Measurements from ENCODE around the gene LAGE3. TPM values are rescaled to one million over a fixed set of nuclear protein-coding genes. Genes with fewer than 3 reads are reported as not detected.

LAGE3 gene
- total RNA-seq, 1 donor from 2014 or later, result 27.7 TPM

DNA sequence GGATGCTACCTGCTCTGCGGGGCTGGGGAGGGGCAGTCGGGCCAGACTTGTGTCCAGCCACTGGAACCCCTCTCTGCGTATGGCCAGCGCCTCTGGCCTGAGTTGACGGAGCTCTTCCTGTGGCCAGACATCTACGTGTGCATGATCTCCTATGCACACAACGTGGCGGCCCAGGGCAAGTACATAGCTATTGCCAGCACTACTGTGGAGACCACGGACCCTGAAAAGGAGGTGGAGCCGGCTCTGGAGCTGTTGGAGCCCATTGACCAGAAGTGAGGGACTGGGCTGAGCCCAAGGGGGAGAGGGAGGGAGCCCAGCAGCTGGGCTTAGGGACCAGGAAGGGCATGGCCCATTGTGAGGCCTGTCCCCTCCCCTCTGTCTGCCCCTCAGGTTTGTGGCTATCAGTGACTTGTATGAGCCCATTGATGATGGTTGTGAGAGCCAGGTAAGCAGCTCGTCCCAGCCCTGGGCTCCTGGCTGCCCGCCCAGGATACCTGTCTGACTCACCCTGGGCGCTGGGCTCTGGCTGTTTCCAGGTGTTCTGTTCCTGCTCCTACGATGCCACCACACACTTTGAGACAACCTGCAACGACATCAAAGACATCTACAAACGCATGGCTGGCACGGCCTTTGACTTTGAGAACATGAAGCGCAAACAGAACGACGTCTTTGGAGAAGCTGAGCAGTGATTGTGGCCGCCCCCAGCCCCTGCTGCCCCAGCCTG lies 36.9 kb downstream of the LAGE3 start:
- TF ChIP-seq POLR2AphosphoS5 (IDR thresholded peaks at IDR 0.05; ENCODE audit: insufficient read depth in 1 of 2, low read depth in 1 of 2) (no peak), POLR2A (IDR thresholded peaks at IDR 0.05) (no peak)
- TF ChIP-seq, protein P1, sequence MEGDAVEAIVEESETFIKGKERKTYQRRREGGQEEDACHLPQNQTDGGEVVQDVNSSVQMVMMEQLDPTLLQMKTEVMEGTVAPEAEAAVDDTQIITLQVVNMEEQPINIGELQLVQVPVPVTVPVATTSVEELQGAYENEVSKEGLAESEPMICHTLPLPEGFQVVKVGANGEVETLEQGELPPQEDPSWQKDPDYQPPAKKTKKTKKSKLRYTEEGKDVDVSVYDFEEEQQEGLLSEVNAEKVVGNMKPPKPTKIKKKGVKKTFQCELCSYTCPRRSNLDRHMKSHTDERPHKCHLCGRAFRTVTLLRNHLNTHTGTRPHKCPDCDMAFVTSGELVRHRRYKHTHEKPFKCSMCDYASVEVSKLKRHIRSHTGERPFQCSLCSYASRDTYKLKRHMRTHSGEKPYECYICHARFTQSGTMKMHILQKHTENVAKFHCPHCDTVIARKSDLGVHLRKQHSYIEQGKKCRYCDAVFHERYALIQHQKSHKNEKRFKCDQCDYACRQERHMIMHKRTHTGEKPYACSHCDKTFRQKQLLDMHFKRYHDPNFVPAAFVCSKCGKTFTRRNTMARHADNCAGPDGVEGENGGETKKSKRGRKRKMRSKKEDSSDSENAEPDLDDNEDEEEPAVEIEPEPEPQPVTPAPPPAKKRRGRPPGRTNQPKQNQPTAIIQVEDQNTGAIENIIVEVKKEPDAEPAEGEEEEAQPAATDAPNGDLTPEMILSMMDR (IDR thresholded peaks at IDR 0.05), result no peak
- no peaks in the 10 kb centered on the region for H3K9me3 ChIP-seq
- no peak overlapping the region for H3K4me3 ChIP-seq
- H3K27me3 ChIP-seq, result no peaks in the 10 kb centered on the region
- peaks cover 0 to 12% of the 10 kb centered on the region in 2 donors for H3K36me3 ChIP-seq
- DNase-seq (ENCODE audit: extremely low spot score in 2 of 2), result no peak
- H3K27ac ChIP-seq, result no peak overlapping the region
- intact Hi-C loops (cut with DNase I), result no loop called here
- H3K4me1 ChIP-seq, result peaks cover 39% of the 10 kb centered on the region

DNA sequence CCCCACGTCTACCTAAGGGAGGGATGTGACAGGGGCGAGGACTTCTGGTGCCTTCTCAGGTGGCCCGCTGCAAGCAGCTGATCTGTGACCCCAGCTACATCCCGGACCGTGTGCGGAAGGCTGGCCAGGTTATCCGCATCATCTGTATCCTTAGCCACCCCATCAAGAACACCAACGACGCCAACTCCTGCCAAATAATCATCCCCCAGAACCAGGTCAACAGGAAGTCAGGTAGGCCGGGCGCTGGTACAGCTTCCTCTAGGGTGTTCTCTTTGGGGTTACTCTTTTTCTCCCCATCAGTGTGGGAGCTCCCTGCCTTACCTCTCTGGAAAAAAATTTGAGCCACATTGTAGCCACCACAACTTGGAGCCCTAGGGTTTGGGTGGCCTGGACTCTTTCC lies 37.5 kb downstream of the LAGE3 start:
- H3K4me1 ChIP-seq, result peaks cover 39% of the 10 kb centered on the region
- DNase-seq (ENCODE audit: extremely low spot score in 2 of 2), result no peak
- H3K27ac ChIP-seq, result no peak overlapping the region
- no peak overlapping the region for H3K4me3 ChIP-seq
- H3K9me3 ChIP-seq, result no peaks in the 10 kb centered on the region
- intact Hi-C loops (cut with DNase I), result no loop called here
- TF ChIP-seq, protein P1 (IDR thresholded peaks at IDR 0.05), result no peak
- H3K27me3 ChIP-seq, result no peaks in the 10 kb centered on the region
- H3K36me3 ChIP-seq, result peaks cover 0 to 12% of the 10 kb centered on the region in 2 donors

DNA sequence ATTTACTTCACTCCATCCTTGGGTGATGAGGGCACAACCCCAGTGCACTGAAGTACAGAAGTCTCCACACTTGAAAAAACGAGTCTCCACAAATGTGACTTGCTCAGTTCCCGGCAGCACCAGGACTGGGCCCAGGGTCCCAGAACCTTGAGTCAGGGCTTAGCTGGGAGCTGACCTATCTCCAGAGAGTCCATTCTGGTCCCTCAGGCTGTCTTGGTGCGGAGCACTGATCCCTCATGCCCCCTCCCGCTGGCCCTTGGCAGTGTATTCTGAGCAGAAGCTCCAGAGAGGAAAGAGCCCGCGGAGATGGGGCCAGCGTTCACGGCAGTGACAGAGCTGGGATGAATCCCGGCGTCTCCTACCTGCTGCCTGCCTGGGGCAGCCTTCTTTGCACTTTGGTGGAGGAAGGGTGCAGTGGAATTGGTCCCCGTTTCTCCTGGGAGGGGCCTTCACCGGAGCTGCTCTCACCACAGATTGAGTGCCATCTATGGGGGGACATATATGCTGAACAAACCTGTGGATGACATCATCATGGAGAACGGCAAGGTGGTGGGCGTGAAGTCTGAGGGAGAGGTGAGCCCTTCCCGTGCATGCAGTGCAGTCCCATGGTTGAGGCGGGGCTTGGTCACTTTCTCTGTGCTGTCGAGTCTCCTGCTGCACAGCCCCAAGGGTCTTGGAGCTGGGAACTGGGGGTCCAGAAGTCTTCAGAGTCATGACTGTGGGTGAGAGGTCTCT lies 38.3 kb downstream of the LAGE3 start:
- intact Hi-C loops (cut with DNase I), result no loop called here
- H3K4me1 ChIP-seq, result peaks cover 39% of the 10 kb centered on the region
- TF ChIP-seq POLR2A (IDR thresholded peaks at IDR 0.05) (no peak), POLR2AphosphoS5 (IDR thresholded peaks at IDR 0.05; ENCODE audit: insufficient read depth in 1 of 2, low read depth in 1 of 2) (no peak)
- TF ChIP-seq, protein P1 (IDR thresholded peaks at IDR 0.05), result no peak
- no peaks in the 10 kb centered on the region for H3K9me3 ChIP-seq
- no peak for DNase-seq (ENCODE audit: extremely low spot score in 2 of 2)
- no peaks in the 10 kb centered on the region for H3K27me3 ChIP-seq
- no peak overlapping the region for H3K4me3 ChIP-seq
- H3K27ac ChIP-seq, result no peak overlapping the region
- peaks cover 0 to 12% of the 10 kb centered on the region in 2 donors for H3K36me3 ChIP-seq

DNA sequence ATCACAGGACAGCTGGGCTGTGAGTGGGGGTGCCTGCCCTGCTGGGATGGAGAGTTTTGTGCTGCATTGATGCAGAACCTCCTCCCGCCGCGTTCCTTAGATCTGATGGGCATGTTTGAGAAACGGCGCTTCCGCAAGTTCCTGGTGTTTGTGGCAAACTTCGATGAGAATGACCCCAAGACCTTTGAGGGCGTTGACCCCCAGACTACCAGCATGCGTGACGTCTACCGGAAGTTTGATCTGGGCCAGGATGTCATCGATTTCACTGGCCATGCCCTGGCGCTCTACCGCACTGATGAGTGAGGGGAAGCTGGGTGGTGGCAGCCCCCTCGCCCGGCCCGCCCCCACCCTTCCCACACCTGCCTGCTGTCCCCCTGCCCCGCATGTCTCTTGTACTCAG lies 39.2 kb downstream of the LAGE3 start:
- Histone ChIP-seq H3K4me3 (no peak overlapping the region), H3K36me3 (peaks cover 0 to 12% of the 10 kb centered on the region in 2 donors), H3K27ac (no peak overlapping the region), H3K9me3 (no peaks in the 10 kb centered on the region), H3K4me1 (peaks cover 31% of the 10 kb centered on the region), H3K27me3 (no peaks in the 10 kb centered on the region)
- no peak for TF ChIP-seq POLR2AphosphoS5 (IDR thresholded peaks at IDR 0.05; ENCODE audit: insufficient read depth in 1 of 2, low read depth in 1 of 2)
- DNase-seq (ENCODE audit: extremely low spot score in 2 of 2), result no peak
- intact Hi-C loops (cut with DNase I), result no loop called here

DNA sequence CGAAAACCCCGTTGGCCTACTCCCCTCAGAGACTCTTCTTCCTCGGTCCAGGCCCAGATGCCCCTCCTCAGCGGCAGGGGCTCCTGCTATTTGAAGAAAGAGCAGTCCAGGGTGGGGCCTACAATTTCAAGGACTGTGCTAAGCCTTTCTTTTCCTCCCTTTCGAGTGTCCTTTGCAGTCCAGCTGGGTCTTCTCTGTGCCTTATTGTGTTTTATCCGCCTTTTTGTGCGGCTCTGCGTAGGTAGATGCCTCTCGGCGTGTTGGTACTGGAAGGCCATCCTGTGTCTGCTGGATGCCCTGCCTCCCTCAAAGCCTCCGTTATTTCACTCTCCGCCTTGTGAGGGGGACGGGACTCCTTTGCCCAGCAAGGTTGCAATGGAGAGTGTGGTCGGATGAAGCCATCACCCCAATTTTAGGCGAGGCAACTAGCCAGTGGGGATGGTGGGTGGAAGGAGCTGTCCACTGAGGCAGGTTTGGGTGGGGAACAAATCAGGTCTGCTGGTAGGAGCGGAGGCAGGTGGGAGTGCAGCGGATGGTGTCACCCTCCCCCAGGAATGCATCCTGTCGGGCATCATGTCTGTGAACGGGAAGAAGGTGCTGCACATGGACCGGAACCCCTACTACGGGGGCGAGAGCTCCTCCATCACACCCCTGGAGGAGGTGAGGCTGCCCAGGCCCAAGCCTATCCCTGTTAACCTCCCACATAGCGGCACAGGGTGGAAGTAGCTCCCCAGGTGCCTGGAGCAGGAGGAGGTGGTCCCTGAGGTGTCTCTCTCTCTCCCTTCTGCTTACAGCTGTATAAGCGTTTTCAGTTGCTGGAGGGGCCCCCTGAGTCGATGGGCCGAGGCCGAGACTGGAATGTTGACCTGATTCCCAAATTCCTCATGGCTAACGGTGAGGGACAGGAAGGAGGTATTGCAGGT lies 40.8 kb downstream of the LAGE3 start:
- no peak for DNase-seq (ENCODE audit: extremely low spot score in 2 of 2)
- H3K27me3 ChIP-seq, result no peaks in the 10 kb centered on the region
- peaks cover 0 to 12% of the 10 kb centered on the region in 2 donors for H3K36me3 ChIP-seq
- TF ChIP-seq, protein P1 (IDR thresholded peaks at IDR 0.05), result no peak
- TF ChIP-seq POLR2A (IDR thresholded peaks at IDR 0.05) (no peak), POLR2AphosphoS5 (IDR thresholded peaks at IDR 0.05; ENCODE audit: insufficient read depth in 1 of 2, low read depth in 1 of 2) (no peak)
- H3K9me3 ChIP-seq, result no peaks in the 10 kb centered on the region
- intact Hi-C loops (cut with DNase I), result no loop called here
- H3K4me1 ChIP-seq, result peaks cover 20% of the 10 kb centered on the region
- peak overlapping the region; percentile 58 to 74 for H3K4me3 ChIP-seq
- H3K27ac ChIP-seq, result peak overlapping the region; percentile 91
